DOHH2 (cell line): ENCODE data around the gene UBE2Q1.
A peak's percentile ranks its signal among the peaks of the same experiment; 100 is the strongest.

Experiments used
- H3F3A ChIP-seq: fragments of 200-600 bp; sonication (generic), shearing (Covaris generic); 2 replicates; pipeline ENCODE4 v1.6.0; 2016; ENCODE audit warnings: antibody characterized with exemption, mild to moderate bottlenecking; ENCODE audit not compliant: control insufficient read depth, insufficient read depth
- H3K27ac ChIP-seq: fragments of 200-600 bp; sonication (generic); 2 replicates; pipeline ENCODE4 v1.5.1; 2014; ENCODE audit warnings: low read depth, mild to moderate bottlenecking, low read length, moderate library complexity
- H3K27me3 ChIP-seq: fragments of 200-600 bp; sonication (generic); 2 replicates; pipeline ENCODE4 v1.6.1; 2014; ENCODE audit warnings: mild to moderate bottlenecking, low read length, mixed read lengths; ENCODE audit not compliant: control insufficient read depth
- H3K36me3 ChIP-seq: fragments of 200-600 bp; sonication (generic); 2 replicates; pipeline ENCODE4 v1.6.1; 2014; ENCODE audit warnings: mild to moderate bottlenecking, low read length, moderate library complexity, mixed read lengths; ENCODE audit not compliant: control insufficient read depth
- H3K4me1 ChIP-seq: fragments of 200-600 bp; sonication (generic); 2 replicates; pipeline ENCODE4 v1.6.1; 2014; ENCODE audit warnings: mild to moderate bottlenecking, low read length, mixed read lengths; ENCODE audit not compliant: control insufficient read depth
- H3K4me2 ChIP-seq: fragments of 200-600 bp; sonication (generic); 2 replicates; pipeline ENCODE4 v1.6.0; 2014; ENCODE audit warnings: mild to moderate bottlenecking, low read length, moderate library complexity
- H3K4me3 ChIP-seq: fragments of 200-600 bp; sonication (generic); 2 replicates; pipeline ENCODE4 v1.5.1; 2014; ENCODE audit warnings: mild to moderate bottlenecking, low read length, mixed read lengths
- H3K79me2 ChIP-seq: fragments of 200-600 bp; sonication (generic); 2 replicates; pipeline ENCODE4 v1.6.1; 2014; ENCODE audit warnings: mild to moderate bottlenecking, low read length, mixed read lengths; ENCODE audit not compliant: control insufficient read depth
- H3K9me2 ChIP-seq: fragments of 200-600 bp; sonication (generic); replicated peaks from 2 replicates; pipeline ENCODE4 v1.6.1; 2014; ENCODE audit warnings: mild to moderate bottlenecking, low read length, mixed read lengths; ENCODE audit not compliant: control insufficient read depth
- H3K9me3 ChIP-seq: fragments of 200-600 bp; sonication (generic); 2 replicates; pipeline ENCODE4 v1.6.1; 2014; ENCODE audit warnings: antibody characterized with exemption, low read length, mixed read lengths; ENCODE audit not compliant: control insufficient read depth, insufficient read depth
- H4K20me1 ChIP-seq: fragments of 200-600 bp; sonication (generic); 2 replicates; pipeline ENCODE4 v1.6.0; 2014; ENCODE audit warnings: low read depth, mild to moderate bottlenecking, antibody characterized with exemption, low read length, moderate library complexity; ENCODE audit not compliant: control insufficient read depth, insufficient read depth
- CTCF ChIP-seq: fragments of 200-600 bp; sonication (generic); IDR thresholded peaks from one replicate; pipeline ENCODE4 v1.5.1; 2014; ENCODE audit warnings: antibody characterized with exemption, mild to moderate bottlenecking, low read depth, low read length; ENCODE audit not compliant: poor library complexity, severe bottlenecking
- EZH2phosphoT487 ChIP-seq: fragments of 200-600 bp; sonication (generic); IDR thresholded peaks from 2 replicates; pipeline ENCODE4 v1.6.1; 2017; ENCODE audit warnings: borderline replicate concordance, mild to moderate bottlenecking, antibody characterized with exemption, low read length, moderate library complexity, mixed read lengths

Gene UBE2Q1

GRCh38 chr1:154550657-154551056, 7.8 kb downstream of the UBE2Q1 start:
- H3K79me2 ChIP-seq = peaks cover 7% of the 10 kb centered on the region
- H3K9me2 ChIP-seq = no peaks in the 10 kb centered on the region
- TF ChIP-seq EZH2phosphoT487 = no peak
- no peak for TF ChIP-seq CTCF
- H4K20me1 ChIP-seq = peaks cover 7% of the 10 kb centered on the region; the same call in 1 of the 2 replicates
- no peak overlapping the region for H3K4me2 ChIP-seq
- no peaks in the 10 kb centered on the region for H3K27me3 ChIP-seq
- H3K9me3 ChIP-seq = no peaks in the 10 kb centered on the region
- no peak overlapping the region for H3K27ac ChIP-seq
- H3K4me1 ChIP-seq = no peaks in the 10 kb centered on the region
- peaks cover 17% of the 10 kb centered on the region; the same call in 1 of the 2 replicates for H3F3A ChIP-seq
- H3K4me3 ChIP-seq = no peak overlapping the region
- H3K36me3 ChIP-seq = peaks cover 78% of the 10 kb centered on the region

GRCh38 chr1:154550070-154550469, 8.4 kb downstream of the UBE2Q1 start:
- peaks cover 7% of the 10 kb centered on the region; the same call in 1 of the 2 replicates for H4K20me1 ChIP-seq
- H3K27me3 ChIP-seq = no peaks in the 10 kb centered on the region
- H3K9me2 ChIP-seq = no peaks in the 10 kb centered on the region
- no peak overlapping the region for H3K4me2 ChIP-seq
- H3K27ac ChIP-seq = no peak overlapping the region
- TF ChIP-seq EZH2phosphoT487 = no peak
- TF ChIP-seq CTCF = no peak
- no peak overlapping the region for H3K4me3 ChIP-seq
- H3K79me2 ChIP-seq = peaks cover 1% of the 10 kb centered on the region
- H3F3A ChIP-seq = peaks cover 17% of the 10 kb centered on the region; the same call in 1 of the 2 replicates
- H3K4me1 ChIP-seq = no peaks in the 10 kb centered on the region
- no peaks in the 10 kb centered on the region for H3K9me3 ChIP-seq
- peaks cover 72% of the 10 kb centered on the region for H3K36me3 ChIP-seq

- Histone ChIP-seq H3K27ac (no peak overlapping the region), H3K27me3 (no peaks in the 10 kb centered on the region), H4K20me1 (peaks cover 7% of the 10 kb centered on the region; the same call in 1 of the 2 replicates), H3K9me3 (no peaks in the 10 kb centered on the region), H3K4me3 (no peak overlapping the region), H3K36me3 (peaks cover 64% of the 10 kb centered on the region), H3K79me2 (no peaks in the 10 kb centered on the region), H3F3A (peaks cover 17% of the 10 kb centered on the region; the same call in 1 of the 2 replicates), H3K4me1 (no peaks in the 10 kb centered on the region), H3K9me2 (no peaks in the 10 kb centered on the region), H3K4me2 (peak overlapping the region; percentile 5; the same call in 1 of the 2 replicates)
- TF ChIP-seq CTCF (no peak), EZH2phosphoT487 (no peak)
Observed at GRCh38 chr1:154549202-154549770, 9.2 kb downstream of the UBE2Q1 start.

GRCh38 chr1:154548028-154548427, 10.4 kb downstream of the UBE2Q1 start:
- H3K36me3 ChIP-seq = peaks cover 52% of the 10 kb centered on the region
- H3K9me2 ChIP-seq = no peaks in the 10 kb centered on the region

More at GRCh38 chr1:154548028-154548427, 10.4 kb downstream of the UBE2Q1 start:
- H3K4me1 ChIP-seq = no peaks in the 10 kb centered on the region
- peaks cover 7% of the 10 kb centered on the region; the same call in 1 of the 2 replicates for H4K20me1 ChIP-seq
- no peak overlapping the region for H3K4me3 ChIP-seq
- H3K4me2 ChIP-seq = no peak overlapping the region
- no peak overlapping the region for H3K27ac ChIP-seq
- peaks cover 17% of the 10 kb centered on the region; the same call in 1 of the 2 replicates for H3F3A ChIP-seq
- H3K9me3 ChIP-seq = no peaks in the 10 kb centered on the region
- H3K79me2 ChIP-seq = no peaks in the 10 kb centered on the region
- TF ChIP-seq EZH2phosphoT487 = no peak
- TF ChIP-seq CTCF = no peak
- no peaks in the 10 kb centered on the region for H3K27me3 ChIP-seq
